Measurements from ENCODE around the gene ABCF3.

Gene ABCF3

GRCh38 chr3:184186184-184186901, at the start of gene ABCF3:
TSS of gene ABCF3 (plus strand) at chr3:184186199. CDS start at chr3:184186208, 9 bp downstream.
- no peaks in the 10 kb centered on the region for H3K9me2 ChIP-seq (replicated peaks; ENCODE audit: insufficient read depth, low read length)
- H2AFZ ChIP-seq (ENCODE audit: low read depth, low read length, severe bottlenecking), result peak within 1 kb of the TSS; percentile 56
- H3K27ac ChIP-seq (ENCODE audit: low read depth, low read length), result peak within 1 kb of the TSS; percentile 58

DNA sequence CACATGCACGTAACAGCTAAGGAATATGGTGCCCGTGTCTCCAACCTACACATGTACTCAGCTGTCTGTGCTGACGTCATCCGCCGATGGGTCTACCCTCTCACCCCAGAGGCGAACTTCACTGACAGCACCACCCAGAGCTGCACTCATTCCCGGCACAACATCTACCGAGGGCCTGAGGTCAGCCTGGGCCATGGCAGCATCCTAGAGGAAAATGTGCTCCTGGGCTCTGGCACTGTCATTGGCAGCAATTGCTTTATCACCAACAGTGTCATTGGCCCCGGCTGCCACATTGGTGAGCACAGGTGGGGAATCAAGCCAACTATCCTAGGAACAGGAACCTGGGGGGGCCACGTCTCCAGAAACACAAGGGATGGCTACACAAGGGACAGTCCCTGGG, 45.6 kb upstream of the ABCF3 start:
- peaks cover 34% of the 10 kb centered on the region for H3K79me2 ChIP-seq (ENCODE audit: insufficient read depth, low read length)
- TF ChIP-seq EZH2phosphoT487 (conservative IDR thresholded peaks at IDR 0.05; ENCODE audit: low read length) (no peak), CTCF (IDR thresholded peaks at IDR 0.05; ENCODE audit: insufficient read depth, low read length, poor library complexity, severe bottlenecking) (no peak)
- H3K9ac ChIP-seq (ENCODE audit: low read length), result no peak overlapping the region
- H3K36me3 ChIP-seq (ENCODE audit: low read length), result peaks cover 5% of the 10 kb centered on the region; the same call in 1 of the 2 replicates
- no peak overlapping the region for H2AFZ ChIP-seq (ENCODE audit: low read depth, low read length, severe bottlenecking)
- no peak overlapping the region for H3K27ac ChIP-seq (ENCODE audit: low read depth, low read length)
- no peaks in the 10 kb centered on the region for H3K9me3 ChIP-seq (ENCODE audit: insufficient read depth, low read length)
- H3K9me2 ChIP-seq (replicated peaks; ENCODE audit: insufficient read depth, low read length), result no peaks in the 10 kb centered on the region
- no peaks in the 10 kb centered on the region for H3K27me3 ChIP-seq (ENCODE audit: low read length)
- no peak overlapping the region for H3K4me3 ChIP-seq (ENCODE audit: insufficient read depth, low read length, poor library complexity, severe bottlenecking)
- no peaks in the 10 kb centered on the region for H4K20me1 ChIP-seq (ENCODE audit: low read depth, low read length)
- H3F3A ChIP-seq (ENCODE audit: insufficient read depth), result peaks cover 7% of the 10 kb centered on the region; the same call in 1 of the 2 replicates
- H3K4me2 ChIP-seq (ENCODE audit: low read depth, low read length, poor library complexity, severe bottlenecking), result no peak overlapping the region

More at GRCh38 chr3:184186184-184186901, at the start of gene ABCF3:
- peaks cover 29% of the 10 kb centered on the region for H3K79me2 ChIP-seq (ENCODE audit: insufficient read depth, low read length)
- H3K4me2 ChIP-seq (ENCODE audit: low read depth, low read length, poor library complexity, severe bottlenecking), result peak within 1 kb of the TSS; percentile 75
- H3F3A ChIP-seq (ENCODE audit: insufficient read depth), result 0 out of 2 replicates have a peak, but pooled peaks cover 3% of the 10 kb centered on the region
- H3K9me3 ChIP-seq (ENCODE audit: insufficient read depth, low read length), result no peaks in the 10 kb centered on the region
- peak within 1 kb of the TSS; percentile 76 for H3K4me3 ChIP-seq (ENCODE audit: insufficient read depth, low read length, poor library complexity, severe bottlenecking)
- peaks cover 4% of the 10 kb centered on the region; the same call in 1 of the 2 replicates for H3K36me3 ChIP-seq (ENCODE audit: low read length)
- no peaks in the 10 kb centered on the region for H3K27me3 ChIP-seq (ENCODE audit: low read length)
- no peaks in the 10 kb centered on the region for H4K20me1 ChIP-seq (ENCODE audit: low read depth, low read length)
- TF ChIP-seq CTCF (IDR thresholded peaks at IDR 0.05; ENCODE audit: insufficient read depth, low read length, poor library complexity, severe bottlenecking) (no peak), EZH2phosphoT487 (conservative IDR thresholded peaks at IDR 0.05; ENCODE audit: low read length) (no peak)
- H3K9ac ChIP-seq (ENCODE audit: low read length), result peak within 1 kb of the TSS; percentile 73

- Histone ChIP-seq H4K20me1 (ENCODE audit: low read depth, low read length) (no peaks in the 10 kb centered on the region), H2AFZ (ENCODE audit: low read depth, low read length, severe bottlenecking) (no peak overlapping the region), H3K9me2 (replicated peaks; ENCODE audit: insufficient read depth, low read length) (no peaks in the 10 kb centered on the region), H3K79me2 (ENCODE audit: insufficient read depth, low read length) (peaks cover 16% of the 10 kb centered on the region), H3F3A (ENCODE audit: insufficient read depth) (no peaks in the 10 kb centered on the region), H3K36me3 (ENCODE audit: low read length) (peaks cover 5% of the 10 kb centered on the region; the same call in 1 of the 2 replicates), H3K9me3 (ENCODE audit: insufficient read depth, low read length) (no peaks in the 10 kb centered on the region), H3K4me2 (ENCODE audit: low read depth, low read length, poor library complexity, severe bottlenecking) (no peak overlapping the region), H3K27ac (ENCODE audit: low read depth, low read length) (no peak overlapping the region), H3K9ac (ENCODE audit: low read length) (no peak overlapping the region), H3K4me3 (ENCODE audit: insufficient read depth, low read length, poor library complexity, severe bottlenecking) (no peak overlapping the region), H3K27me3 (ENCODE audit: low read length) (no peaks in the 10 kb centered on the region)
- TF ChIP-seq CTCF (IDR thresholded peaks at IDR 0.05; ENCODE audit: insufficient read depth, low read length, poor library complexity, severe bottlenecking) (no peak), EZH2phosphoT487 (conservative IDR thresholded peaks at IDR 0.05; ENCODE audit: low read length) (no peak)
Observed at GRCh38 chr3:184142199-184142598, 43.8 kb upstream of the ABCF3 start.
